BLaER1 treated with 17β-estradiol and CSF1 and Interleukin-3, amounts not matched to agents 10 nM and 100 nM (cell line): ENCODE data around the gene MLYCD.
A peak's percentile ranks its signal among the peaks of the same experiment; 100 is the strongest.

ENCODE experiments used
- H3K27ac ChIP-seq, 11 experiments: shearing (Covaris generic); formaldehyde crosslinking; 2 replicates each; pipeline ENCODE4 v1.8.1; 2022
- H3K27me3 ChIP-seq, 11 experiments: shearing (Covaris generic); formaldehyde crosslinking; 2 replicates each; pipeline ENCODE4 v1.8.1; 2022
- H3K36me3 ChIP-seq, 11 experiments: shearing (Covaris generic); formaldehyde crosslinking; 2 replicates each; pipeline ENCODE4 v1.8.1; 2022
- H3K4me1 ChIP-seq, 10 experiments: shearing (Covaris generic); formaldehyde crosslinking; 2 replicates each; pipeline ENCODE4 v1.8.1; 2022
- H3K4me2 ChIP-seq, 11 experiments: shearing (Covaris generic); formaldehyde crosslinking; 2 replicates each; pipeline ENCODE4 v1.8.1; 2022
- H3K4me3 ChIP-seq, 10 experiments: shearing (Covaris generic); formaldehyde crosslinking; 2 replicates each; pipeline ENCODE4 v1.8.1; 2022
- H3K9ac ChIP-seq, 11 experiments: shearing (Covaris generic); formaldehyde crosslinking; 2 replicates each; pipeline ENCODE4 v1.8.1; 2022
- H3K9me3 ChIP-seq, 11 experiments: shearing (Covaris generic); formaldehyde crosslinking; replicated peaks in 1 of 11; 2 replicates each; pipeline ENCODE4 v1.8.1; 2022
- H4K20me1 ChIP-seq, 11 experiments: shearing (Covaris generic); formaldehyde crosslinking; 2 replicates each; pipeline ENCODE4 v1.8.1; 2022
- Cebpa-rat ChIP-seq, 11 experiments: shearing (Covaris generic); IDR thresholded peaks; 2 replicates each; pipeline ENCODE4 v1.8.1; 2022

Gene MLYCD

GRCh38 chr16:83951544-83951943, 52.6 kb downstream of the MLYCD start:
- Histone ChIP-seq H4K20me1 (peaks cover 0 to 7% (median 0%) of the 10 kb centered on the region in 11 experiments; a peak in 1 of 22 replicates), H3K36me3 (no peaks in the 10 kb centered on the region), H3K4me2 (no peak overlapping the region), H3K4me3 (no peak overlapping the region), H3K27me3 (peaks cover 0 to 40% (median 35%) of the 10 kb centered on the region in 11 experiments; a peak in 19 of 22 replicates), H3K4me1 (peaks cover 14 to 29% (median 19%) of the 10 kb centered on the region in 10 experiments), H3K9ac (no peak overlapping the region), H3K9me3 (no peaks in the 10 kb centered on the region; a peak in 1 of 22 replicates), H3K27ac (no peak overlapping the region)
- TF ChIP-seq Cebpa-rat (IDR thresholded peaks at IDR 0.05): no peak

GRCh38 chr16:83952587-83952939, 53.6 kb downstream of the MLYCD start:
- Histone ChIP-seq H3K9ac (peak overlapping the region; percentile 37 to 68 (median 55); a peak in 17 of 22 replicates), H3K4me3 (no peak overlapping the region)

GRCh38 chr16:83952940-83953795, 54.3 kb downstream of the MLYCD start, which contains the start of gene OSGIN1:
Gene OSGIN1 (plus strand): TSS chr16:83953240. CDS start chr16:83957672, 4,432 bp downstream.
- Histone ChIP-seq H3K27me3 (peaks cover 0 to 40% (median 35%) of the 10 kb centered on the region in 11 experiments; a peak in 19 of 22 replicates), H3K9ac (peak within 1 kb of the TSS; percentile 37 to 68 (median 55); a peak in 19 of 22 replicates), H4K20me1 (peaks cover 0 to 7% (median 0%) of the 10 kb centered on the region in 11 experiments; a peak in 1 of 22 replicates), H3K9me3 (no peaks in the 10 kb centered on the region; a peak in 1 of 22 replicates), H3K27ac (peak within 1 kb of the TSS; percentile 47 to 80 (median 66); a peak in 20 of 22 replicates), H3K4me1 (peaks cover 14 to 29% (median 19%) of the 10 kb centered on the region in 10 experiments), H3K36me3 (no peaks in the 10 kb centered on the region; a peak in 1 of 22 replicates), H3K4me2 (peak within 1 kb of the TSS; percentile 40 to 98 (median 76)), H3K4me3 (peak within 1 kb of the TSS in 6 of 10 experiments; percentile 18 to 60 (median 42); a peak in 9 of 20 replicates)
- TF ChIP-seq Cebpa-rat (IDR thresholded peaks at IDR 0.05): no peak

More at GRCh38 chr16:83952587-83952939, 53.6 kb downstream of the MLYCD start:
- Histone ChIP-seq H3K4me1 (peaks cover 14 to 29% (median 19%) of the 10 kb centered on the region in 10 experiments), H4K20me1 (peaks cover 0 to 7% (median 0%) of the 10 kb centered on the region in 11 experiments; a peak in 1 of 22 replicates), H3K9me3 (no peaks in the 10 kb centered on the region; a peak in 1 of 22 replicates), H3K4me2 (peak overlapping the region; percentile 40 to 98 (median 76); a peak in 21 of 22 replicates), H3K27me3 (peaks cover 0 to 40% (median 35%) of the 10 kb centered on the region in 11 experiments; a peak in 19 of 22 replicates), H3K36me3 (no peaks in the 10 kb centered on the region), H3K27ac (peak overlapping the region; percentile 47 to 80 (median 66); a peak in 20 of 22 replicates)
- no peak for TF ChIP-seq Cebpa-rat (IDR thresholded peaks at IDR 0.05)

GRCh38 chr16:83953796-83954576, 55.1 kb downstream of the MLYCD start:
- Histone ChIP-seq H3K9ac (peak overlapping the region in 9 of 11 experiments; percentile 40 to 68 (median 62); a peak in 11 of 22 replicates), H3K4me1 (peaks cover 14 to 30% (median 19%) of the 10 kb centered on the region in 10 experiments), H3K27ac (peak overlapping the region in 7 of 11 experiments; percentile 48 to 80 (median 66); a peak in 9 of 22 replicates), H3K9me3 (no peaks in the 10 kb centered on the region; a peak in 1 of 22 replicates), H3K36me3 (no peaks in the 10 kb centered on the region; a peak in 1 of 22 replicates), H3K4me3 (peak overlapping the region in 5 of 10 experiments; percentile 35 to 60 (median 48); a peak in 5 of 20 replicates), H3K27me3 (peaks cover 0 to 40% (median 35%) of the 10 kb centered on the region in 11 experiments; a peak in 19 of 22 replicates), H3K4me2 (peak overlapping the region; percentile 40 to 98 (median 76); a peak in 21 of 22 replicates), H4K20me1 (peaks cover 0 to 7% (median 0%) of the 10 kb centered on the region in 11 experiments; a peak in 1 of 22 replicates)
- TF ChIP-seq Cebpa-rat (IDR thresholded peaks at IDR 0.05): no peak

GRCh38 chr16:83954577-83955016, 55.7 kb downstream of the MLYCD start:
- H3K9ac ChIP-seq: peak overlapping the region in 1 of 11 experiments; percentile 67; a peak in 1 of 22 replicates
- no peaks in the 10 kb centered on the region; a peak in 1 of 22 replicates for H3K9me3 ChIP-seq
- H3K27ac ChIP-seq: no peak overlapping the region; a peak in 1 of 22 replicates
- H4K20me1 ChIP-seq: peaks cover 0 to 7% (median 0%) of the 10 kb centered on the region in 11 experiments; a peak in 2 of 22 replicates
- H3K4me2 ChIP-seq: peak overlapping the region in 5 of 11 experiments; percentile 76 to 98 (median 88); a peak in 9 of 22 replicates
- no peaks in the 10 kb centered on the region; a peak in 1 of 22 replicates for H3K36me3 ChIP-seq
- peaks cover 0 to 40% (median 35%) of the 10 kb centered on the region in 11 experiments; a peak in 19 of 22 replicates for H3K27me3 ChIP-seq
- no peak overlapping the region for H3K4me3 ChIP-seq
- TF ChIP-seq Cebpa-rat (IDR thresholded peaks at IDR 0.05): no peak
- peaks cover 14 to 36% (median 19%) of the 10 kb centered on the region in 10 experiments for H3K4me1 ChIP-seq

GRCh38 chr16:83955218-83956130, 56.6 kb downstream of the MLYCD start:
- Histone ChIP-seq H3K36me3 (no peaks in the 10 kb centered on the region; a peak in 2 of 22 replicates), H3K27me3 (peaks cover 0 to 40% (median 35%) of the 10 kb centered on the region in 11 experiments; a peak in 19 of 22 replicates), H3K4me2 (peak overlapping the region in 2 of 11 experiments; percentile 84 to 90; a peak in 3 of 22 replicates), H3K4me1 (peaks cover 14 to 45% (median 19%) of the 10 kb centered on the region in 10 experiments), H3K9ac (no peak overlapping the region; a peak in 1 of 22 replicates), H3K4me3 (no peak overlapping the region), H4K20me1 (peaks cover 0 to 7% (median 0%) of the 10 kb centered on the region in 11 experiments; a peak in 2 of 22 replicates), H3K9me3 (no peaks in the 10 kb centered on the region; a peak in 1 of 22 replicates), H3K27ac (no peak overlapping the region; a peak in 1 of 22 replicates)
- no peak for TF ChIP-seq Cebpa-rat (IDR thresholded peaks at IDR 0.05)
